Fibroblast of the aortic adventitia (primary cell): Measurements from ENCODE around the gene CXXC5. TPM values are rescaled to one million over a fixed set of nuclear protein-coding genes. Genes with fewer than 3 reads are reported as not detected.

Experiments
- DNase-seq: peaks from one replicate; pipeline ENCODE4 v3.0.0-alpha.2; 2010; ENCODE audit warnings: low read depth
- H3K4me3 ChIP-seq: 2 replicates; pipeline ENCODE4 v1.5.1; 2011; ENCODE audit warnings: low read depth, mild to moderate bottlenecking, control low read depth, low read length, moderate library complexity
- total RNA-seq: library from RNA; depleted of rRNA; stranded (reverse); fragments of >200 nt; gene quantifications from 2 replicates; pipeline ENCODE4 v1.2.3, GENCODE V29; 2012; ENCODE audit warnings: low replicate concordance
- TF ChIP-seq, protein P1 (sequence below): IDR thresholded peaks from 2 replicates; pipeline ENCODE4 v1.5.1; 2011; ENCODE audit warnings: mild to moderate bottlenecking, low read length, control low read depth, inconsistent platforms; ENCODE audit not compliant: insufficient read depth

The CXXC5 gene
- total RNA-seq, 1 donor, result 75.9 TPM

DNA sequence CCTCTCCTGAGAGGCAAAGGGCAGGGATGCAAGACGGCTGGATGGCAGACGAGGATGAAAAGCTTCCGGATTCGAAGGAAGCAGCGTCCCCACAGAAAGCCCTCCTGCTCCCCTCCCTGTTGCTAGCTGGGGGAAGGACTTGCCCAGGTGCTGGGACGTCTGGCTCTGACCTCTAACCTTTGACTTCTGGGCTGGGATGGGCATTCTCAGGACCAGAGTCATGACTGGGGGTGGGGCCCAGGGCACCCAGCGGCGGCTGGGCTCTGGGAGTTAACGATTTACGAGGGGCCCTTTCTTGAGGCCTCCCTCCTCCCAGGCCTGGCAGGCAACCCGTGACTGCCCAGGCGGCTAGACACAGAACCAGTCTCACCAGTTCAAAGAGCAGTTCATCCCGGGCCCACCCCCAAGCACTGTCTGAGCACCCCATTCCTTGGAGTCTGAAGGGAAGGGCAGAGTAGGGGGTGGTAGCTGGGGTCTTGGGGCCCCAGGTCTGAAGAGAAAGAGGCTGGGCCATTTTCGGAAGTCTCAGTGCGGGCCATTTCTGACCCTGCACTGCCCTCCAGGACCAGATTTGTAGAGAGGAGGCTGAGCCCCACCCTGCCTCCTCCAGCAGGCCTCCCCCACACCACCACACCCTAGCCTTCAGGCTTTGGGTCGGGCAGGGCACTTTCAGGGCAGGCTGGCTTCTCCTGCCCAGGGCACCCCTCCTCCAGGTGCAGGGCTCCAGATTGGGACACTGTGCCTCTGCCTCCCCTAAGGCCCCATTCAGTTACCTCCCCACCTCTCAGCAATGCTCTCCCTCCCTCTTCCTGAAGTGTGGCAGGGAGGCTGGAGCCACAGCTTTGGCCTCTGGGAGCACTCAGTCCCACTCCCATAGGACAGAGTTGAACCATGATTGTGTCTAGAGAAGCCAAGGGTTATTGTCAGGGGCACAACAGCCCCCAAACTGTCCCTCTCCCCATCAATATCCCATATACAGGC lies 5.0 kb upstream of the CXXC5 start:
- TF ChIP-seq, protein P1, sequence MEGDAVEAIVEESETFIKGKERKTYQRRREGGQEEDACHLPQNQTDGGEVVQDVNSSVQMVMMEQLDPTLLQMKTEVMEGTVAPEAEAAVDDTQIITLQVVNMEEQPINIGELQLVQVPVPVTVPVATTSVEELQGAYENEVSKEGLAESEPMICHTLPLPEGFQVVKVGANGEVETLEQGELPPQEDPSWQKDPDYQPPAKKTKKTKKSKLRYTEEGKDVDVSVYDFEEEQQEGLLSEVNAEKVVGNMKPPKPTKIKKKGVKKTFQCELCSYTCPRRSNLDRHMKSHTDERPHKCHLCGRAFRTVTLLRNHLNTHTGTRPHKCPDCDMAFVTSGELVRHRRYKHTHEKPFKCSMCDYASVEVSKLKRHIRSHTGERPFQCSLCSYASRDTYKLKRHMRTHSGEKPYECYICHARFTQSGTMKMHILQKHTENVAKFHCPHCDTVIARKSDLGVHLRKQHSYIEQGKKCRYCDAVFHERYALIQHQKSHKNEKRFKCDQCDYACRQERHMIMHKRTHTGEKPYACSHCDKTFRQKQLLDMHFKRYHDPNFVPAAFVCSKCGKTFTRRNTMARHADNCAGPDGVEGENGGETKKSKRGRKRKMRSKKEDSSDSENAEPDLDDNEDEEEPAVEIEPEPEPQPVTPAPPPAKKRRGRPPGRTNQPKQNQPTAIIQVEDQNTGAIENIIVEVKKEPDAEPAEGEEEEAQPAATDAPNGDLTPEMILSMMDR, result no peak
- DNase-seq, result no peak
- no peak overlapping the region for H3K4me3 ChIP-seq

DNA sequence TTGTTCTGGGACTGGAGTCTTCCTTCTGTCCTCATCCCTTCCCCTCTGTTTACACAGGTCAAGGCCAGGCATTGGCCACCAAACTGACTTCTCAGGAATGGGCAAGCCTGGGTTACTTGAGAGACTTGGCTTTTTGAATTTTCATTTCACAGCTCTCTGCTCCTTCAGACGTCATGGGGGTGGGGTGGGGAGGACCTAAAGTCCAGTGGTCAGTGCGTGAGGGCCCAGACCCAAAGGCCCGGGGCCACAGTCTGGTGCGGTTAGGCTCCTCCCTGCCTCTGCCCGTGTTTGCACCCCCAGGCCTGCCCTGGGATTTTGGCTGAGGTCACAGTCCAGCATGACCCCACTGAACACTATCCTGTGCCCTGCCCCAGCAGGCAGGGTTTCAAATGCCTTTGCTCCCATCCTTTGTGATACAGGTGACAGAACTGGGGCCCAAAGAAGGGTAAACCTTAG lies 4.1 kb upstream of the CXXC5 start:
- no peak overlapping the region for H3K4me3 ChIP-seq
- no peak for DNase-seq
- TF ChIP-seq, protein P1, result no peak

DNA sequence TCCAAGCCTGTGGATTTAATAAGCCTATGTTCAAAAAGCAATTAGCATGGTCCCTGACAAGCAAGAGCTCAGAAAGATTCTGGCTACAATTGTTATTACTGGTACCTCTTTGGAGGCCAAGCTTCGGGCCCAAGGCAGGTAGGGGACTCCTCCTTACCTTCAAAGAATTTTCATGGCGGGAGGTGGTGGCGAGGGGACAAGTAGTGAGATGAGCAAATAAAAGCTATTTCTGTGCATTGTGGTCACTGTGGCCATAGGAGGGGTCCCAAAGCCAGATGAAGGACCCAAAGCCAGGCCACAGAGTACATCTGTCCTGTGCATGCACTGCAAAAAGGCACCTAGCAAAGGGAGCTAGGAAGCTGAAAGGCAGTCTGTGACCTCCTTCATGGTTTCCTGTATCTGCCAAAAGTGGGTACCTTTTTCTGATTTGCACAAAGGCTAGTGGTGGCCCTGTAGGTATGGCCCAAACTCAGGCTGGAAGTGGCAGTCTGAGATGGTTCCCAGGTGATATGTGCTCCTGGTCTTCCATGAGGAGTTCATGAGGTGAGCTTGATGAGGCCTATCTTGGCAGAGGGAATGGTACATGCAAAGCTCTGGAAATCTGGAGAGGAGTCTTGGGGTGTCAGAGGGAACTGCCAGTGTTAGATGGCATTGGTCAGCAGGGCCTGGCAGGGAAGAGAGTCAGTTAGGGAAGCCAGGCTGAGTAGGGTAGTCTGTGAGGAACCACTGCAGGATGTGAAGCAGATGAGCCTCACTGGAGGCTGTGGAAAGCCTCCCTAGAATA lies 3.3 kb upstream of the CXXC5 start:
- no peak overlapping the region for H3K4me3 ChIP-seq
- TF ChIP-seq, protein P1, result no peak
- DNase-seq, result no peak

DNA sequence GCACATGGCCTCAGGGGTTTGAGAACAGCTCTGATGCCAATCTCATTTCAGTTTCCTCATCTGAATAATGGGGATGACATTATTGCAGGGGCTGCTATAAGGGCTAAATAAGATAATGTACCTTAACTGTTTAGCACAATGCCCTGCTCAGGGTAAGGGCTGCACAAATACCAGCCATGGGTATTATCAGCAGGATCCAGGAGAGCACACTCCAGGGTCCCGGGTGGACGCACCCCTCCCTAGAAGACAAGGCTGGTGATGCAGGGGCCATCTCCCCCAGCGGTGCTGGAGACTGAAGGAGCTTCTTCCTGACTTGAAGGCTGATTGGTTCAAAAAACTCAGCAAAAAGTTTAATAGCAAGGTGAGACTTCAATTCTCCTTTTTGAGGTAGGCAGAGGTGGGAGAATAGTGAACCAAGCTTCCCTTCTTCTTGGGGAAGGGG lies 2.7 kb upstream of the CXXC5 start:
- DNase-seq, result no peak
- TF ChIP-seq, protein P1, result no peak
- no peak overlapping the region for H3K4me3 ChIP-seq

DNA sequence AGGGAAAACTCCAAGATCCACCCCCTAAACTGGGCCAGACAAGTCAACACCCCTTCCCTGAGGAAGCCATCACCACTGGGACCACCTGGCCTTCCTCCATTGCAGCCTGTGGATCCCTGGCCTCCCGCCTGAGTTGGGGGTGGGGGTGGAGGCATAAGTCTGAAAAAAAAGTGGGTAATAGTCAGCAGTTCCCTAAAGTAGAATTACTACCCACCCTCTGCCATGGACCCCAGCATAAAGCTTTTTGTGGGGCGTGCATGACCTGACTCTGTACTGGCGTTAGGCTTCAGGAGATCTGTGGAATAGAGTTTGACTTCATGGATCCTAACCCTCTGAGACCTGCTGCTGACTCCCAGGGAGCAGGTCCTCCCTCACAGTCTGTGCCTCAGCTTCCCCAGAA lies 2.0 kb upstream of the CXXC5 start:
- H3K4me3 ChIP-seq, result no peak overlapping the region
- TF ChIP-seq, protein P1, result no peak
- no peak for DNase-seq

DNA sequence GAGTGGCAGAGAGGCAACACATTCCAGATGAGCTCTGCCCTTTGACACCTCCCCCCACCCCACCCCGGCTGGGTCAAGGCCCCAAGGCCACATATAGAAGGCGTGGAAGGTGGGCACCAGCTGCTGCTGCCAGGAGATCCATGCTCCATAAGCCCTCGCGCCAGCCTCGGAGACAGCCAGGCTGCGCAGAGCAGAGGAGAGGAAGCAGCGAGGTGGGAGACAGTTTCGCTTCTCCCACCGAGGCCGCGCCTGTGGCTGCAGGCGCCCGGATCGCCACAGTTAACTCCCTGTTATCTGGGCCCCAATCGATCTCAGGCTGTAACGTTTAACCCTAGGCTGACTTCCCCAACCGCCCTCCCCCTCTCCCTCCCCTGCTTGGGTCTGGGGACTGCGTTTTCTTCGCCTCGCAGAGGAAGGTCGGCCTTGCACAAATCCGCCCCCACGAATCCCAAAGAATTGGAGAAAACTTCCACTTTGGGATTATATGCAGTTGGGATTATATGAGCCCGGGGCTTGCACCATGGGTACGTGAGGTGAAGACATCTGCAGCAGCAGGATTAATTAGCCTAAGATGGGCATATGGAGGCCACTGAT lies 1.1 kb upstream of the CXXC5 start:
- TF ChIP-seq, protein P1, result no peak
- no peak overlapping the region for H3K4me3 ChIP-seq
- DNase-seq, result no peak
